CD4-positive, alpha-beta memory T cell (primary cell): ENCODE results near the gene SMYD3. TPM values are rescaled to one million over a fixed set of nuclear protein-coding genes. Genes with fewer than 3 reads are reported as not detected.
A peak's percentile ranks its signal among the peaks of the same experiment; 100 is the strongest.

Source experiments
- CTCF ChIA-PET: fragments of 350-600 bp; sonication (Branson Sonifier 250); formaldehyde crosslinking; loops from one replicate; lab custom pipeline; 2021; ENCODE audit warnings: inconsistent platforms; ENCODE audit not compliant: partially characterized antibody; lab: Charles Lee
- POLR2A ChIA-PET: fragments of 350-600 bp; sonication (Branson Sonifier 250); formaldehyde crosslinking; loops from one replicate; lab custom pipeline; 2021; ENCODE audit not compliant: partially characterized antibody; lab: Charles Lee
- DNase-seq, 5 donors: peaks; one replicate each; pipeline versions ENCODE4 v3.0.0 to v3.0.0-alpha.2; 2020 to 2022; ENCODE audit warnings: mixed read lengths in 1 of 5
- H3K27ac ChIP-seq: one replicate; pipeline ENCODE4 v1.7.0; 2013; ENCODE audit warnings: low read depth, low read length
- H3K27me3 ChIP-seq: 2 replicates; pipeline ENCODE4 v1.7.0; 2013; ENCODE audit warnings: mild to moderate bottlenecking, low read length, moderate library complexity; ENCODE audit not compliant: insufficient read depth
- H3K36me3 ChIP-seq: 2 replicates; pipeline ENCODE4 v1.7.0; 2013; ENCODE audit warnings: mild to moderate bottlenecking, low read length, moderate library complexity; ENCODE audit not compliant: insufficient read depth
- H3K4me1 ChIP-seq: 2 replicates; pipeline ENCODE4 v1.7.0; 2013; ENCODE audit warnings: mild to moderate bottlenecking, low read length, moderate library complexity; ENCODE audit not compliant: insufficient read depth
- H3K4me3 ChIP-seq, 2 donors: one replicate each; pipeline ENCODE4 v1.7.0; 2013; ENCODE audit warnings: low read length in 2 of 2, mild to moderate bottlenecking in 1 of 2
- H3K9me3 ChIP-seq, 2 donors: one replicate each; pipeline ENCODE4 v1.7.0; 2013; ENCODE audit warnings: low read length in 2 of 2, control low read depth in 1 of 2; ENCODE audit not compliant: control insufficient read depth in 1 of 2
- H3K27ac Mint-ChIP-seq, 7 donors: one replicate each; pipeline ENCODE4 v1.8.0; 2020 to 2021; ENCODE audit warnings: mixed read lengths in 7 of 7, mild to moderate bottlenecking in 6 of 7, inconsistent platforms in 3 of 7, moderate library complexity in 3 of 7
- H3K27me3 Mint-ChIP-seq, 2 donors: one replicate each; pipeline ENCODE4 v1.8.0; 2020 to 2021; ENCODE audit warnings: mixed read lengths in 2 of 2
- H3K36me3 Mint-ChIP-seq, 2 donors: one replicate each; pipeline ENCODE4 v1.8.0; 2020 to 2021; ENCODE audit warnings: mixed read lengths in 2 of 2, inconsistent platforms in 1 of 2, mild to moderate bottlenecking in 1 of 2
- H3K4me1 Mint-ChIP-seq, 4 donors: one replicate each; pipeline ENCODE4 v1.8.0; 2020 to 2021; ENCODE audit warnings: mixed read lengths in 4 of 4, mild to moderate bottlenecking in 1 of 4
- H3K4me3 Mint-ChIP-seq, 8 donors: one replicate each; pipeline ENCODE4 v1.8.0; 2020 to 2021; ENCODE audit warnings: mixed read lengths in 8 of 8, mild to moderate bottlenecking in 7 of 8, moderate library complexity in 6 of 8, inconsistent platforms in 3 of 8
- H3K9me3 Mint-ChIP-seq, 8 donors: one replicate each; pipeline ENCODE4 v1.8.0; 2020 to 2021; ENCODE audit warnings: mixed read lengths in 8 of 8, mild to moderate bottlenecking in 5 of 8, inconsistent platforms in 3 of 8, moderate library complexity in 1 of 8
- intact Hi-C: fragments of 100-400 bp; cut with micrococcal nuclease; formaldehyde crosslinking; loops from one replicate; pipeline ENCODE4 v1.15.1; 2023
- polyA plus RNA-seq, 2 donors: library from polyadenylated mRNA; unstranded; fragments of 300-500 nt; fragmentation: Illumina TruSeq; gene quantifications; one replicate each; pipeline ENCODE4 v1.2.3, GENCODE V29; 2021
- total RNA-seq, 2 experiments: library from RNA; stranded (reverse); gene quantifications; one replicate each; pipeline ENCODE4 v1.2.3, GENCODE V29; 2021

SMYD3 gene
- total and polyA plus RNA-seq, 4 experiments from 2014 or later, result 19.5 to 28.9 (median 22.9) TPM

DNA sequence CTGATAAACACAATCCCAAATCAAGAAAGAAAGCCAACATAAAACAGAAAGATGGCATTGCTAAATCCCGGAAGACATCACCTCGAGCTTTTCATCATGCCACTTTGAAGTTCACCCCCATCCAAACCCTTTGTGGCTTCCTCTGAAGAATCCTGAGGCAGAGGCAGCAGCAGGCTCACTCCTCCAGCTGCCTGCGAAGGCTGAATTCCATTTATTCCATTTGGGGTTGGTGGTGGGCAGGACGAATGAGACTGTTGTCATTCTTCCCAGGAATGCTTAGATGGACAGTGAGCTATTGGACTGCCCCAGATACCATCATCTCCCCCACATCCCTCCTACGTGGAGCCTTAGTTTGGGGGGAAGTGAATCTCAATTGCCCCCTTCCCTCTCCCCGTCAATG lies 437.5 kb downstream of the SMYD3 start:
- Histone ChIP-seq H3K36me3 (no peaks in the 10 kb centered on the region), H3K4me1 (no peaks in the 10 kb centered on the region), H3K4me3 (no peak overlapping the region), H3K27me3 (no peaks in the 10 kb centered on the region), H3K9me3 (no peaks in the 10 kb centered on the region), H3K27ac (no peak overlapping the region)
- H3K4me1 Mint-ChIP-seq, result peaks cover 0 to 6% (median 3%) of the 10 kb centered on the region in 4 donors
- no peak overlapping the region for H3K4me3 Mint-ChIP-seq
- H3K27ac Mint-ChIP-seq, result peak overlapping the region in 1 of 7 donors; percentile 32
- H3K9me3 Mint-ChIP-seq, result peaks cover 0 to under 1% (median 0%) of the 10 kb centered on the region in 8 donors
- ChIA-PET CTCF (no interaction called here), POLR2A (no interaction called here)
- intact Hi-C loops, result no loop called here
- peaks cover 0 to 19% of the 10 kb centered on the region in 2 donors for H3K36me3 Mint-ChIP-seq
- no peaks in the 10 kb centered on the region for H3K27me3 Mint-ChIP-seq
- no peak for DNase-seq

DNA sequence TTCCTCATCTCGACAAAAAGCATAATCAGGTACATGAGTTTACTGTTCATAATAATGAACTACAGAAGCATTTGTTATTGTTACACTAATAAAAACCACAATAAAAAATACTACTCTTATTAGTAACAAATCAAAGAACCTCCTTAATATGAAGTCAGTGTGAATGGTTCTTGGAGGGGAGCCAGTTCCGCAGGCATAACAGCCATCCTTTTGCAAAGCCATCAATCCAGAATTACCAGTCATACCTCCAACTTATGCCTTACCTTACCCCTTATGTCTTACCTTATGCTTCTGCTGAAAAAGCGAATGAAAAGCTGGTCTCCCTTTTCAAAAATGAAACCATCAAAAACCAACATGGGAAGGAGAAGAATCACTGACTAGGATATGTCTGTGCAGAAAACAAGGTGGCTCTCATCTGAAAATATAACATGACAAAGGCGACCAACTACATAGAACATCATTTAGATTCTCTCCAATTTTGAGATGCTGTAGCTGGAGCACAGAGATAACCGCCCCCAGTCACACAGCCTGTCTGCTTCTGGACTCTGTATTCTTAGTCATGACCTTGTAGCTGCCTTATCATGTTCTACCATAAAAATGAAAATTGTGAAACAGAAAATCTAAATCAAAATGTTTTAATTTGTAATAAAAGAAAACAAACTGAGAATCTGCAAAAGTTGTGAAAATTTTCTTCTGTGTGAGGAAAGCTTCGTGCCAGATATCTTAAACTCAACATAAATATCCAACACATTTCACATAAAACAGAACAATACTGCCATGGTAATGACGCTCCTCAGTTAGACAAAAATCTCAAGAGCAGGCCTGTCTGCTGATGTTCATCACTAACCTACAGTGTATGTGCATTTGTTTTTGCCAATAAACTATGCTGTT lies 438.2 kb downstream of the SMYD3 start:
- Histone ChIP-seq H3K36me3 (no peaks in the 10 kb centered on the region), H3K4me1 (no peaks in the 10 kb centered on the region), H3K27ac (no peak overlapping the region), H3K9me3 (no peaks in the 10 kb centered on the region), H3K4me3 (no peak overlapping the region), H3K27me3 (no peaks in the 10 kb centered on the region)
- H3K36me3 Mint-ChIP-seq, result peaks cover 0 to 19% of the 10 kb centered on the region in 2 donors
- ChIA-PET POLR2A (no interaction called here), CTCF (no interaction called here)
- intact Hi-C loops, result no loop called here
- peaks cover 0 to 6% (median 3%) of the 10 kb centered on the region in 4 donors for H3K4me1 Mint-ChIP-seq
- H3K4me3 Mint-ChIP-seq, result no peak overlapping the region
- H3K27me3 Mint-ChIP-seq, result no peaks in the 10 kb centered on the region
- peak overlapping the region in 1 of 7 donors; percentile 32 for H3K27ac Mint-ChIP-seq
- no peak for DNase-seq
- H3K9me3 Mint-ChIP-seq, result no peaks in the 10 kb centered on the region

DNA sequence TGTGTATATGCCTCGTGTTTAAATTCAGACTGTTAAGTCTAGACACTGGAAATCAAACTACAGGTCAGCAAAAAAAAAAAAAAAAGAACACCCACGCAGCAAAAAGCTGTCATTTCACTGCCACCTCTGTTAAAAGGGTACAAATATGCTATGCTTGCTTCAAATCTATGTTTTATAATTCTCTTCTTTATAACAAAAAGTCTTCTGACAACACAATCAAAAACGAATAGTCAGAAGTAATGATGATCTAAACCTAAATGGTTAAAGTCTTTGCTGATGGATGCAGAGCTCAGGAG lies 438.9 kb downstream of the SMYD3 start:
- no peaks in the 10 kb centered on the region for H3K9me3 ChIP-seq
- no peak overlapping the region for H3K4me3 ChIP-seq
- intact Hi-C loops, result no loop called here
- no peaks in the 10 kb centered on the region for H3K27me3 Mint-ChIP-seq
- no peaks in the 10 kb centered on the region for H3K27me3 ChIP-seq
- no peaks in the 10 kb centered on the region for H3K36me3 ChIP-seq
- ChIA-PET POLR2A (no interaction called here), CTCF (no interaction called here)
- peaks cover 0 to 6% (median 3%) of the 10 kb centered on the region in 4 donors for H3K4me1 Mint-ChIP-seq
- no peak overlapping the region for H3K27ac Mint-ChIP-seq
- no peak overlapping the region for H3K4me3 Mint-ChIP-seq
- H3K4me1 ChIP-seq, result no peaks in the 10 kb centered on the region
- no peak overlapping the region for H3K27ac ChIP-seq
- H3K9me3 Mint-ChIP-seq, result no peaks in the 10 kb centered on the region
- H3K36me3 Mint-ChIP-seq, result peaks cover 0 to 19% of the 10 kb centered on the region in 2 donors
- no peak for DNase-seq

DNA sequence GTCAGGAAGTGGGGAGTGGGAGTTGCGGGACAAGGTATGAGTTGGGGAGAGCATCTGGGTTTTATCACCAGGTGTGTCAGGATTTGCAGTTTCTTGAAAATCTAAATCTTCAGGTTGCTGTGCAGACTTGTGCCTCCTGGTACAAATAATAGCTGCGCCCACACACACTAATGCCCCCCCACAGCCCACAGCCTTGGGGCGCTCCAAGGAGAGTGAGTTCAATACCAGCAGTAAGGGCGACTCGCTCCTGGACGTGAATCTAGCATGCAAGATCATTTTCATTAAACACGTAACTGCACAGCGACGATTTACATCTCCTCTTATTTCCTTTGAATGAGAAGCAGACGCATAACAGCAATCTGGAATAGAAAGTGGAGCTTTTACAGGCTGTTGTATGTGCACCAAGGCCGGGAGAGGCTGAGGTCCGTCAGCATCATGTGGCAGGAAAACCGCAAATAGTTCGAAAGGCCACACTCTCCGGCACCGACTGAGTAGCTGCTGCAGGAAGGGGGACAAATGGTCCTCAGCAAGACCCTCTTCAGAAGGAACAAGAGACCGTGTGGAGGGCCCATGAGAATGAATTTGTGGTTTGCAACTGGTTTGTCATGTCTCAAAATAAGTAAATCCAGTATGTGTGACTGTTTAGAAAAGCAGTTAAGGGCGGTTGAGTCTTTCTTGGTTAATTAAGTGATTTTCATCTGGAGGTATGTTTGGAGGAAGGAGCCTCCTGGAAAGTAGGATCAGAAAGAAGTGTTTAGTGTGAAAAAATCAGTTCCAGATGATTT lies 439.5 kb downstream of the SMYD3 start:
- ChIA-PET POLR2A (no interaction called here), CTCF (no interaction called here)
- peaks cover 0 to 19% of the 10 kb centered on the region in 2 donors for H3K36me3 Mint-ChIP-seq
- H3K27me3 ChIP-seq, result no peaks in the 10 kb centered on the region
- H3K9me3 Mint-ChIP-seq, result no peaks in the 10 kb centered on the region
- no peaks in the 10 kb centered on the region for H3K9me3 ChIP-seq
- DNase-seq, result no peak
- intact Hi-C loops, result no loop called here
- no peak overlapping the region for H3K4me3 ChIP-seq
- H3K27ac ChIP-seq, result no peak overlapping the region
- peak overlapping the region in 1 of 8 donors; percentile 14 for H3K4me3 Mint-ChIP-seq
- H3K27ac Mint-ChIP-seq, result peak overlapping the region in 1 of 7 donors; percentile 5
- H3K27me3 Mint-ChIP-seq, result no peaks in the 10 kb centered on the region
- no peaks in the 10 kb centered on the region for H3K36me3 ChIP-seq
- H3K4me1 ChIP-seq, result no peaks in the 10 kb centered on the region
- peaks cover 0 to 6% (median 3%) of the 10 kb centered on the region in 4 donors for H3K4me1 Mint-ChIP-seq

DNA sequence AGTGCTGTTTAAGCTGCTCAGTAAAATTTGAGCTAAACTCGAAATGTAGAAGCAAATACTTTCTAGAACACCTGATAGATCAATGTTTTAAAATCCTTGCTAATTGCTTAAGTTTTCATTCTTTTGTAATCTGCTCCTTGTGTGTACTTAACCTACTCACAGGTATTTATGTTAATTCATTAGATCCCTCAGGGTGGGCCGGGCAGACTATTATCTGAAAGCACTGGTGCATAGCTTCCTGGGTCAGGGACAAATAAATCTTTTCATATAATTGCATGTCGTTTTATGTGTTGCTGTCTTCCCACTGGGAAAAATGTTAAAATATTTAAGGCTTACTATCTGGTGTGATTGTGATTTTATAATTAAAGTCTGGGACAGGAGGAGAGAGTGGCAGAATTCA lies 440.5 kb downstream of the SMYD3 start:
- ChIA-PET POLR2A (no interaction called here), CTCF (no interaction called here)
- Histone ChIP-seq H3K36me3 (no peaks in the 10 kb centered on the region), H3K4me3 (no peak overlapping the region), H3K4me1 (no peaks in the 10 kb centered on the region), H3K27ac (no peak overlapping the region), H3K9me3 (no peaks in the 10 kb centered on the region), H3K27me3 (no peaks in the 10 kb centered on the region)
- Mint-ChIP-seq H3K4me3 (no peak overlapping the region), H3K9me3 (no peaks in the 10 kb centered on the region), H3K36me3 (peaks cover 0 to 14% of the 10 kb centered on the region in 2 donors), H3K4me1 (peaks cover 0 to 6% (median 3%) of the 10 kb centered on the region in 4 donors), H3K27ac (no peak overlapping the region), H3K27me3 (no peaks in the 10 kb centered on the region)
- intact Hi-C loops, result no loop called here
- DNase-seq, result no peak

DNA sequence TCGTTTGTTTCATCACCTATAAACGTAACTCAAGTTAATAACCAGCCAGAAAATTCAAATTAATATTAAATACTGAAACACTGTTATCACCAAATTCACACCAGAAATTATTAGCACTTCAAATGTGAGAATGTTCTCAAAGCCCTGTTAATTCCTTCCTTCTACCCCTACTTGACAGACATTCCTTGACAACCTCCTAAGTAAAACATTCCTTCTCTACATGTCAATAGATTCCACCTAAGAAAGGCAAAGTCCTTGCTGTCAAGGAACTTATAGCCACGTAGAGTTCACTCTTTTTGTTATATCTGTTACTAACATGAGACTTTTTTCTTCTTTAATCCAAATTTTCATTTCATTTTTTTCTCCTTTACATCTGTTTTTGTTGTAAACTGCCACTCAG lies 441.5 kb downstream of the SMYD3 start:
- Histone ChIP-seq H3K4me3 (no peak overlapping the region), H3K36me3 (no peaks in the 10 kb centered on the region), H3K27ac (no peak overlapping the region), H3K27me3 (no peaks in the 10 kb centered on the region), H3K9me3 (no peaks in the 10 kb centered on the region), H3K4me1 (no peaks in the 10 kb centered on the region)
- DNase-seq, result no peak
- H3K9me3 Mint-ChIP-seq, result no peaks in the 10 kb centered on the region
- no peak overlapping the region for H3K4me3 Mint-ChIP-seq
- H3K4me1 Mint-ChIP-seq, result peaks cover 0 to 6% (median 3%) of the 10 kb centered on the region in 4 donors
- intact Hi-C loops, result no loop called here
- CTCF ChIA-PET, result no interaction called here
- no peaks in the 10 kb centered on the region for H3K27me3 Mint-ChIP-seq
- POLR2A ChIA-PET, result no interaction called here
- H3K36me3 Mint-ChIP-seq, result peaks cover 0 to 11% of the 10 kb centered on the region in 2 donors
- H3K27ac Mint-ChIP-seq, result no peak overlapping the region

DNA sequence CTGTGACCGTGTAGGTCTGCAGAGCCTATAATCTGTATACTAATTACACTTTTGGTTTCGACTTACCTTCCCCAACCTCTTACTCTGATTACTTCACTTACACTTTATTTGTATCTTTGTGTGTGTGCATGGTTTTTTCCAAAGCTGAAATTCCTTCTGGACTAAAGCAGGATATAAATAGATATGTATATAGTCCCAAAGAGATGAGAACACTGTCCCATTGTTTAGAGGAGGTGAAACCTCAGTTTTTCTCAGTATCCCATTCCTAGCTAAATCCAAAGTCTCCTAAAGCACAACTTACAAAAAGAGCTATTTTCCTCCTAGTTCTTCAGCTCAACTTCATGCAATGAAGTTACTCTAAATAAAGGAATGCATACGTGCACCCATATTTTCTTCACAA lies 442.2 kb downstream of the SMYD3 start:
- Histone ChIP-seq H3K27ac (no peak overlapping the region), H3K4me3 (no peak overlapping the region), H3K4me1 (no peaks in the 10 kb centered on the region), H3K36me3 (no peaks in the 10 kb centered on the region), H3K9me3 (no peaks in the 10 kb centered on the region), H3K27me3 (no peaks in the 10 kb centered on the region)
- no peak for DNase-seq
- peaks cover 0 to 6% (median 3%) of the 10 kb centered on the region in 4 donors for H3K4me1 Mint-ChIP-seq
- no peaks in the 10 kb centered on the region for H3K27me3 Mint-ChIP-seq
- CTCF ChIA-PET, result no interaction called here
- no peak overlapping the region for H3K27ac Mint-ChIP-seq
- H3K4me3 Mint-ChIP-seq, result no peak overlapping the region
- H3K36me3 Mint-ChIP-seq, result peaks cover 0 to 11% of the 10 kb centered on the region in 2 donors
- no peaks in the 10 kb centered on the region for H3K9me3 Mint-ChIP-seq
- POLR2A ChIA-PET, result no interaction called here
- intact Hi-C loops, result no loop called here
